Naive B cell (primary cell): ENCODE results near the gene BSN. TPM values are rescaled to one million over a fixed set of nuclear protein-coding genes. Genes with fewer than 3 reads are reported as not detected.
"Not testable (repeated sequence)": the region's sequence is repeated elsewhere in the genome, so short reads cannot be mapped to it uniquely, and the experiment has no call there.

ENCODE experiments used
- ATAC-seq, 2 donors: fragments of 150-1000 bp; cut with Tn5 transposase; 2 replicates each; pipeline ENCODE4 v1.10.0; 2021; ENCODE audit warnings: low read depth in 2 of 2, mild to moderate bottlenecking in 2 of 2, moderate library complexity in 2 of 2
- DNase-seq: peaks from one replicate; pipeline ENCODE4 v3.0.0; 2022
- H3K27ac Mint-ChIP-seq, 6 donors: one replicate each; pipeline ENCODE4 v1.8.0; 2020 to 2022; ENCODE audit warnings: mild to moderate bottlenecking in 6 of 6, mixed read lengths in 6 of 6, moderate library complexity in 5 of 6, inconsistent platforms in 2 of 6
- H3K27me3 Mint-ChIP-seq, 3 donors: one replicate each; pipeline ENCODE4 v1.8.0; 2021 to 2022; ENCODE audit warnings: mixed read lengths in 3 of 3, mild to moderate bottlenecking in 1 of 3
- H3K36me3 Mint-ChIP-seq, 2 donors: one replicate each; pipeline ENCODE4 v1.8.0; 2020 to 2022; ENCODE audit warnings: mixed read lengths in 2 of 2, inconsistent platforms in 1 of 2, mild to moderate bottlenecking in 1 of 2
- H3K4me1 Mint-ChIP-seq, 3 donors: one replicate each; pipeline ENCODE4 v1.8.0; 2020 to 2022; ENCODE audit warnings: mixed read lengths in 3 of 3, inconsistent platforms in 1 of 3, mild to moderate bottlenecking in 1 of 3, moderate library complexity in 1 of 3
- H3K4me3 Mint-ChIP-seq, 8 donors: one replicate each; pipeline ENCODE4 v1.8.0; 2020 to 2022; ENCODE audit warnings: mild to moderate bottlenecking in 8 of 8, mixed read lengths in 8 of 8, moderate library complexity in 8 of 8, inconsistent platforms in 2 of 8
- H3K9me3 Mint-ChIP-seq, 7 donors: one replicate each; pipeline ENCODE4 v1.8.0; 2020 to 2022; ENCODE audit warnings: mixed read lengths in 7 of 7, mild to moderate bottlenecking in 5 of 7, inconsistent platforms in 2 of 7, moderate library complexity in 1 of 7
- polyA plus RNA-seq, 6 donors: library from polyadenylated mRNA; unstranded; fragments of 300-500 nt; fragmentation: Illumina TruSeq; gene quantifications; one replicate each; pipeline ENCODE4 v1.2.3, GENCODE V29; 2021; ENCODE audit warnings: low read depth in 6 of 6

The BSN gene
- polyA plus RNA-seq, 6 donors from 2014 or later = not detected

DNA sequence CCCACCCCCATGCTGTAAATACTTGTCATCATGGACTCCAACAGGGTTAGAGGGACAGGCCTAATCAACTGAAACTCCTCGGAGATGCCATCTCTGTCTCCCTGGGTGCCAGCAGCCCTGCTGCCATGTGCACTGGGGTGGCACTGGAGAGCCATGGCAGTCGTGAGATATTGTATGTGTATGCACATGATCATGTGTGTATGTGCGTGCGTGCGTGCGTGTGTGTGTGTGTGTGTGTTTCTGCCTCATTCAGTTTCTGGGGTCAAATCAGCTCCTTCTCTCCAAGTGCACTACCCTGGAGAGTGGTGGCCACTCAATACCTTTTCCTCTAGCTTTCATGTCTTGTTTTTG lies 116.6 kb downstream of the BSN start:
- peaks cover 26 to 33% (median 29%) of the 10 kb centered on the region in 3 donors for H3K4me1 Mint-ChIP-seq
- H3K27me3 Mint-ChIP-seq = peaks cover 0 to 7% (median under 1%) of the 10 kb centered on the region in 3 donors
- no peak overlapping the region for H3K4me3 Mint-ChIP-seq
- no peaks in the 10 kb centered on the region for H3K9me3 Mint-ChIP-seq
- DNase-seq = no peak
- H3K36me3 Mint-ChIP-seq = no peaks in the 10 kb centered on the region
- no peak for ATAC-seq
- H3K27ac Mint-ChIP-seq = no peak overlapping the region

DNA sequence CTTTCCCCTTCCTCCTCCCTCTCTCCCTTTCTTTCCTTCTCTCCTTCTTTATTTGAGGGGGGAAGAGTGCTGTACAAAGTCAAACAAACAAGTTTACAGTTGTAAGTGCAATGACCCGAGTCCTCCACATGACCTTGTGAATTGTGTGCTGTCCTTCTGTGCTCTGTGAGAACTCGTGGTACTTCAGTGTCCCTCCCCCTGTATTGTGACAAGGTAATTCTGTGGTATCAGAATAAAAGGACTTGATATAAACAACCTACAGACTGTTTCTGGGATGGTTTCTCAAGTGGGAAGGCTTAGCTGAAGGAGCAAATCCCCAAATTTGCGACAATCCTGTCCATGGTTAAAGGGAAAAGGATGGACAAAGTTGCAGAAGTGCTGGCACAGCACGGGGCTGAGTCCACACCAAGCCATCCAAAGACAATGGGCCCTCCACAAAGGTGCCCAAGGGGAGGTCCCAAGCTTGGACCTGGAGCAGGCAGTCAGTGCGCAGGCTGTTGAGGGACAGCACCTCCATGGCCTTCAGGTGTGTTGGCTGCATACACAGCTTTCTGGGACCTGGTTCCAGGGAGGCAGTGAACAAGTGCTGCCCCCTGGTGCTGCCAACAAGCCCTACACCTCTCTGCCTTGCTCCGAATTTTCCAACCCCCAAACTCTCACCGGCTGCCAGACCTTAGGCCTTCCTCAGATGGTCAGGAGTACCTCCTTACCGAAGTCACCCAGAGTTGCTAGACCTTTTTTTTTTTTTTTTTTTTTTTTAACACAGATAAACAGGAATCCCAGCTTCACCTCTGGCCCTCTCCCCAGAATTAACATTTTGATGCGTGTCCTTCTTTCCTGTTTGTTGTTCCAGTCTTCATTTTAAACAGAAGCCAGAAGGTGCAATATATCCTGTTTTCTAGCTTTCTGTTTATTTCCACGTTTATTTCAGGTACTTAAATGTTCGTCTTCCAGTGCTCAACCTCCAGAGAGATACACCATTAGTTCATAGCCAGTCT lies 117.3 kb downstream of the BSN start:
- no peak for ATAC-seq
- Mint-ChIP-seq H3K27me3 (peaks cover 0 to 7% (median 0%) of the 10 kb centered on the region in 3 donors), H3K36me3 (no peaks in the 10 kb centered on the region), H3K9me3 (no peaks in the 10 kb centered on the region), H3K4me1 (peaks cover 26 to 33% (median 32%) of the 10 kb centered on the region in 3 donors), H3K27ac (peak overlapping the region in 2 of 6 donors; percentile 71 to 93), H3K4me3 (peak overlapping the region in 7 of 8 donors; percentile 26 to 88 (median 68))
- DNase-seq = peak; percentile 53

DNA sequence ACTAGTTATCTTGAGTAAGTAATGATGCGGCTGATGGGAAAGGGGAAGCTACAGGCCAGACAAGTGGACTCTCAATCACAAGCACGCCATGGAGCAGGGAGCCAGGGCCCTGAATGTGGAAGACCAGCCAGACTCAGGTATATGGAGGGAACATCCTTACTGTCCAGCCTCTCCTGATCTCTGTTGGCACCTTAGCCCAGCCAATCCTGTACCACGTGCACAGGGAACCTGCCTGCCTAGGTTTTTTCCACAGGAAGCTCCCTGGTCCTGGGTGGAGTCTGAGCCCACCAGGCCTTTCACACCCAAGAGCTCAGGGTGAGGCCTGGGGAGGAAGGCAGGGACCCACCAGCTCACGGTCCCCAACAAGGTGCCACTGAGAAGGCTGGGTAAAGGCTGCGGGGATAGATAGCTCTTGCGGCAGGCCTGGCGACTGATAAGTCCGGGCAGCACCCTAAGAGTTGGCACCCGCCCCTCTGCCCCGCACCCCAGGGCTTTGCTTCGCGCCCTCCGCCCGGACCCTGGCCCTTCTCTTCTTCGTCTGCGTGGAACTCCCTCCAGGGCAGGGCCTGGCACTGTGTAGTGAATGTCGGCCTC lies 118.9 kb downstream of the BSN start:
- ATAC-seq (no peak), DNase-seq (no peak)
- Mint-ChIP-seq H3K4me3 (peak overlapping the region; percentile 93 to 98 (median 96)), H3K27me3 (peaks cover 0 to 4% (median 0%) of the 10 kb centered on the region in 3 donors), H3K4me1 (peaks cover 26 to 33% (median 32%) of the 10 kb centered on the region in 3 donors), H3K36me3 (peaks cover 0 to 2% of the 10 kb centered on the region in 2 donors), H3K9me3 (no peaks in the 10 kb centered on the region), H3K27ac (peak overlapping the region; percentile 44 to 99 (median 98))

DNA sequence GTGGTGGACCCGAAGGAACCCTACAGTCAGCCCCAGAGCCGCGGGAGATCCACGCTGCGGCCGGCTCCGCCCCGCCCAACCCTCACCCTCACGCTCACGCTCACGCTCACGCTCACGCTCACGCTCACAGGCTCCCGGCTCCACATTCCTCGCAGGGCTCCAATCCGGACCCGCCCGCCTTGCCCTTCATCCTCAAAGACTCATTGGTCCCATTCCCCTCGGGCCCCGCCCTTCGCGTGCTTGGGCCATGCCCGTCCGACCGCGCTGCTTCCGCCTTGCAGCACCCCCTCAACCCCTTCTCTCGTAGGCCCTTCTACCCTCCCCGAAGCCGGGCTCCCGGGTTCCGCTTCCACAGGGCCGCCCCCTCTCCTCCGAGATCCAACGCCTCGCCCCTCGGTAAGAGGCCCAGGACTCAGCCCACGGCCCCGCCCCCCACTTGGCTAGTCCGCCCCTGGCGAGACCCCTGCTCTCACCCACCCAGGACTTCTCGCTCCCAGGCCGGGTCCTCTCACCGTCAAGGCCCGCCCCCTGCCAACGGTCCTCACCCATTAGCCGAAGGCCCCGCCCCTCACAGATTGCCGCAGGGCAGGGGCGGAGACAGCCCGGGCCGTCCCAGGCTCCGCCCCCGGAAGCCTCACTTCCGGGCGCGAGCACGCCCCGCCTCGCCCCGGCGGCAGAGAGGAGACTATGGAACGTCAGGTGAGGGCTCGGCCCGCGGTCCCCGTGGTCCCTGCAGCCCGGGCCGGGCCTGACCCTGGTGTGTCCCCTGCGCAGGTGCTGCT lies 119.6 kb downstream of the BSN start, which contains the start of gene APEH:
Gene APEH, plus strand, starts transcription at position 637 of the 782 bp plus-strand sequence. Its CDS starts 51 bp downstream, at position 688.
- peak within 1 kb of the TSS; percentile 93 to 98 (median 96) for H3K4me3 Mint-ChIP-seq
- H3K27ac Mint-ChIP-seq = peak within 1 kb of the TSS; percentile 97 to 99 (median 98)
- H3K27me3 Mint-ChIP-seq = no peaks in the 10 kb centered on the region
- ATAC-seq = peak; percentile 83 to 85
- H3K9me3 Mint-ChIP-seq = no peaks in the 10 kb centered on the region
- DNase-seq = peak; percentile 99
- peaks cover 26 to 33% (median 32%) of the 10 kb centered on the region in 3 donors for H3K4me1 Mint-ChIP-seq
- peaks cover 0 to 4% of the 10 kb centered on the region in 2 donors for H3K36me3 Mint-ChIP-seq

DNA sequence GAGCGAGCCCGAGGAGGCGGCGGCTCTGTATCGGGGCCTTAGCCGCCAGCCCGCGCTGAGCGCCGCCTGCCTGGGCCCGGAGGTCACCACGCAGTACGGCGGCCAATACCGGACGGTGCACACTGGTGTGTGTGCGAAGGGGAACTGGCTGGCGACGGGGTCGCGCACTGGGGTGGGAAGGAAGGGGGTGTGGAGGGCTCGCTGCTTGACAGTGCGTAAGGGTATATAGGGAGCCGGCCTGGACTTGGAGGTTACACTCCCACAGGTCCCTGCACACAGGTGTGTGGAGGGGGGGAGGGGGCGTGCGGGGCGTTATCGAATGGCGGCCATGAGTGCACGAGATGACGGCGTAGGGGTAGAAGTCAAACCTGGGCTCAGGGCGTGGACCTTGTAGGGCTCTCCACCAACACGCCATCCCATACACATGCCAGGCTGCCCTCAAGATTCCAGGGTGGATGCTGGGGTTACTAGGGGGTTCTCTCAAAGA lies 120.3 kb downstream of the BSN start:
- H3K4me3 Mint-ChIP-seq = peak overlapping the region; percentile 93 to 98 (median 96)
- peak overlapping the region in 4 of 6 donors; percentile 93 to 99 (median 98) for H3K27ac Mint-ChIP-seq
- ATAC-seq (peak; percentile 1 to 5), DNase-seq (no peak)
- H3K4me1 Mint-ChIP-seq = peaks cover 26 to 33% (median 32%) of the 10 kb centered on the region in 3 donors
- H3K27me3 Mint-ChIP-seq = no peaks in the 10 kb centered on the region
- H3K9me3 Mint-ChIP-seq = no peaks in the 10 kb centered on the region
- H3K36me3 Mint-ChIP-seq = peaks cover 1 to 4% of the 10 kb centered on the region in 2 donors

DNA sequence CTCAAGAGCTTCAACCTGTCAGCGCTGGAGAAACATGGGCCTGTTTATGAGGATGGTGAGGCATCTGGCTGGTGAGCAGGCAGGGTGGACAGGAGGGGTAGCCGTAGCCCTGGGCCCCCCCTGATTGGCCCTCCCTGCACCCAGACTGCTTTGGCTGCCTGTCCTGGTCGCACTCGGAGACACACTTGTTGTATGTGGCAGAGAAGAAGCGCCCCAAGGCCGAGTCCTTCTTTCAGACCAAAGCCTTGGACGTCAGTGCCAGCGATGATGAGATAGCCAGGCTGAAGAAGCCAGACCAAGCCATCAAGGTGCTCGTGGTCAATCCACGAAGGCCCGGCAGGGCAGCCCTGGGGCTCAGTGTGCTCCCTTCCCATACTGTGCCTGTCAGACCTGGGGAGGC lies 121.6 kb downstream of the BSN start:
- peaks cover 10 to 13% of the 10 kb centered on the region in 2 donors for H3K36me3 Mint-ChIP-seq
- ATAC-seq = no peak

DNA sequence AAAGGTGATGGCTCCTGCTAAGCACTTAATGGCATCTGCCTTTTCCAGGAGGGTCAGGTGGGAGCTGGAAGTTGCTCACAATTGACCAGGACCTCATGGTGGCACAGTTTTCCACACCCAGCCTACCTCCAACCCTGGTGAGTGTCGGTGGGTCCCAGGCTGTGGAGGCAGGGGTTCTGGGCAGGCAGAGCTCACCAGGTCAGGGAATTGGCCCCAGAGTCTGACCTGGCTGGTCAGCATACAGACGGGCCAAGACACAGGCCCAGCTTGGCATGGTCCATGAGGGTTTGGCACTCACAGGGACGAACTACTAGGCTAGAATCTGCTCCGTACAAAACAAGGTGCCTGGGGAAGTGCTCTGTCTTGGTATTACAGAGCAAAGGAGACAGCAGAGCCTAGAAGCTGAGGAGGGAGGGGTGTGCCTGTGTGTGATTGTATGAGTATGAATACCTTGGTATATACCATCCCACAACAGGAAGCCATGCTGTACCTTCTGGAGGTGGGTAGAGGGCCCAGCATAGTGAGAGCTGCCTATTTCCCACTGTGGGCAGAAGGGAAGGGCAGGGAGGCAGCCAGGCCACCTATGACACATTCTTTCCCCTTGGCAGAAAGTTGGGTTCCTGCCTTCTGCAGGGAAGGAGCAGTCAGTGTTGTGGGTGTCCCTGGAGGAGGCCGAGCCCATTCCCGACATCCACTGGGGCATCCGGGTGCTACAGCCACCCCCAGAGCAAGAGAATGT lies 126.4 kb downstream of the BSN start:
- peaks cover 10 to 13% of the 10 kb centered on the region in 2 donors for H3K36me3 Mint-ChIP-seq
- no peaks in the 10 kb centered on the region for H3K27me3 Mint-ChIP-seq
- H3K27ac Mint-ChIP-seq = peak overlapping the region in 1 of 6 donors; percentile 30
- peaks cover 7 to 9% (median 7%) of the 10 kb centered on the region in 3 donors for H3K4me1 Mint-ChIP-seq
- no peak overlapping the region for H3K4me3 Mint-ChIP-seq
- H3K9me3 Mint-ChIP-seq = no peaks in the 10 kb centered on the region
- ATAC-seq (no peak), DNase-seq (no peak)

More for the DNA sequence above, 121.6 kb downstream of the BSN start:
- peak overlapping the region in 5 of 8 donors; percentile 29 to 98 (median 95) for H3K4me3 Mint-ChIP-seq
- H3K4me1 Mint-ChIP-seq = peaks cover 31 to 40% (median 32%) of the 10 kb centered on the region in 3 donors
- no peak for DNase-seq
- no peaks in the 10 kb centered on the region for H3K27me3 Mint-ChIP-seq
- no peak overlapping the region for H3K27ac Mint-ChIP-seq
- H3K9me3 Mint-ChIP-seq = no peaks in the 10 kb centered on the region

DNA sequence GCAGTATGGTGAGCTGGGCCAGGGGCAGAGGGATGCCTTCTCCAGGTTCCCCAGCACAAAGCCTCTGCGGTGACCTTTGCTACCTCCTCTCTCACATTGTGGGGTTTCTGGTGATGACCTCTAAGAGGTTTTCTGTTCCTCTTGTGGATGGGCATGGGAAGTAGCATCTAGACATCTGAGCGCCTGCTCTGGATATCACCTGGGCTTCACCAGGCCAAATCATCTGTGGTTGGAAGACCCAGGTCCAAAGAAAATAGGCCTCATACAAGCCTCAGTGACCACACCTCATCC lies 126.9 kb downstream of the BSN start:
- H3K4me3 Mint-ChIP-seq = no peak overlapping the region
- H3K36me3 Mint-ChIP-seq = peaks cover 10 to 13% of the 10 kb centered on the region in 2 donors
- no peak for ATAC-seq
- no peak for DNase-seq
- no peaks in the 10 kb centered on the region for H3K9me3 Mint-ChIP-seq
- no peaks in the 10 kb centered on the region for H3K27me3 Mint-ChIP-seq
- peaks cover 5 to 7% (median 7%) of the 10 kb centered on the region in 3 donors for H3K4me1 Mint-ChIP-seq
- H3K27ac Mint-ChIP-seq = no peak overlapping the region

DNA sequence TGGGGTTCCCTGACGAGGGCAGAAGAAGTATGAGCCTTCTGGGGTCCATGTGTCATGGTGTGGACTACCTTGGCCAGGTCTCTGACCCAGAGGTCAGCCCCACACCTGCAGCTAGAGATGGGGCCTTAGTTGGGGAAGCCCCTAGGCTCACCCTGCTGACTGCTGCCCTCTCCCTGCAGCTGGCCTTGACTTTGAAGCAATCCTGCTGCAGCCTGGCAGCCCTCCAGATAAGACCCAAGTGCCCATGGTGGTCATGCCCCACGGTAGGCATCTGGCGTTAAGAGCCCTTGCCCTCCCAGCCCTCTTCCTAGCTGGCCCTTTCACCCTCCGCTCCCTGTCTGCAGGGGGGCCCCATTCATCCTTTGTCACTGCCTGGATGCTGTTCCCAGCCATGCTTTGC lies 127.3 kb downstream of the BSN start:
- peaks cover 5 to 9% (median 7%) of the 10 kb centered on the region in 3 donors for H3K4me1 Mint-ChIP-seq
- no peaks in the 10 kb centered on the region for H3K9me3 Mint-ChIP-seq
- H3K27ac Mint-ChIP-seq = no peak overlapping the region

DNA sequence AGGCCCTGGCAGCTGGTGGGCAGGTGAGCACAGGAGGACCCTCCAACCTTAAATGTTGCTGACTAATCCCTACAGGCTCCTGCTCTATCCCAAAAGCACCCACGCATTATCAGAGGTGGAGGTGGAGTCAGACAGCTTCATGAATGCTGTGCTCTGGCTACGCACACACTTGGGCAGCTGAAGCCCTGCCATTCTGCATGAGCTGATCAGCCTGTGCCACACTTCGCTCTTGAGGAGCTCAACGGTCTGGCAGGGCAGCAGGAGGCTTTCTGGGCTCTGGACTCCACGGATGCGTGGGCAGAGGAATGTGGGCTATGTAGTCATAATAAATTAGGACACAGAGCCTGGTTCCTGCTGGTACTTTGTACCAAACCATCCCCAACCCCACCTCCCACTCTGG lies 128.9 kb downstream of the BSN start:
- peaks cover 9 to 12% (median 10%) of the 10 kb centered on the region in 3 donors for H3K4me1 Mint-ChIP-seq
- H3K36me3 Mint-ChIP-seq = peaks cover 8 to 13% of the 10 kb centered on the region in 2 donors
- peak overlapping the region in 1 of 6 donors; percentile 47 for H3K27ac Mint-ChIP-seq
- ATAC-seq (no peak), DNase-seq (no peak)
- no peaks in the 10 kb centered on the region for H3K27me3 Mint-ChIP-seq
- no peaks in the 10 kb centered on the region for H3K9me3 Mint-ChIP-seq
- peak overlapping the region in 1 of 8 donors; percentile 53 for H3K4me3 Mint-ChIP-seq

More for the DNA sequence above, 127.3 kb downstream of the BSN start:
- Mint-ChIP-seq H3K27me3 (no peaks in the 10 kb centered on the region), H3K4me3 (no peak overlapping the region), H3K36me3 (peaks cover 10 to 13% of the 10 kb centered on the region in 2 donors)
- ATAC-seq (no peak), DNase-seq (no peak)

DNA sequence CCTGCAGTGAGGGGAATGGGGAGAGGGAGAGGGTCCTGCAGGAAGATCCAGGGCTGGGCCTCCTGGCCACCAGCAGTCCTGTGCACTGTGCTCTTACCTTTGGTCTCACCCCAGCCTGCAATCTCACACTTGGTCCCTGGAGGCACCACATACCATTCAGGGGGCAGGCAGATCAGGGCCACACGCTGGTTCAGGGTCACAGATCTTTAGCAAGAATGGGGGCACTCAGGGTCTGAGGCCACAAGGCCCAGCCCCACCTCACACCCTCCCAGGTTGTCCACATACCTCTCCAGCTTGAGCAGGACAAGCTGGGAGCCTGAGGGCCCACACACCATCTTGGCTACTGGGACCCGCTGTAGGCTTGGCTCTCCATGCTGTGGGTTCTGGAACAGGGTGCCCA lies 130.2 kb downstream of the BSN start:
- H3K27ac Mint-ChIP-seq, ATAC-seq, H3K27me3 Mint-ChIP-seq, H3K9me3 Mint-ChIP-seq, DNase-seq: not testable (repeated sequence)
- Mint-ChIP-seq H3K4me1 (peaks cover 13 to 25% (median 21%) of the 10 kb centered on the region in 3 donors), H3K4me3 (peak overlapping the region in 1 of 8 donors; percentile 15), H3K36me3 (peaks cover 6 to 13% of the 10 kb centered on the region in 2 donors)

DNA sequence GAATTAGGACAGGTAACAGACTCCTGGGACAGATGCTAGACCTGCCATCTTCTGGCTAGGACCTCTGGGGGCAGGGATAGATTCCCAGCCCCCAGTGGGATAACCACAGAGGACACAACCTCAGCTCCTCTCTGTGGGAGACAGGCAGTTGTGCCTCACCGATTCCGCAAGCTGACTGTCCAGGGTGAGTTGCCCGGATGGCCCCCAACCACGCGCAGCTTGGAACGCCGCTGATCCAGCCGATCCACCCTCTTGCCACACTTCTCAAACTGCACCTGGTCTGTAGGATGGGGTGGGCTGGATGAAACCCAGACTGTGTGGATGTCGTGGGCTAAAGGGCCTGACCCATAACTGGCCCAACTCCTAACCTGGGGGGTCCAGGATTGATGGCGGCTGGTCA lies 130.8 kb downstream of the BSN start:
- not testable (repeated sequence) for DNase-seq, ATAC-seq, H3K27me3 Mint-ChIP-seq, H3K36me3 Mint-ChIP-seq, H3K9me3 Mint-ChIP-seq, H3K27ac Mint-ChIP-seq
- Mint-ChIP-seq H3K4me3 (peak overlapping the region in 4 of 8 donors; percentile 21 to 77 (median 42)), H3K4me1 (peaks cover 11 to 27% (median 26%) of the 10 kb centered on the region in 3 donors)
